Gastrocnemius medialis (tissue), 4 donors: ENCODE results near the gene ITIH4.

Source experiments
- POLR2A ChIP-seq, 2 donors: fragments of 450-650 bp; IDR thresholded peaks; one replicate each; pipeline ENCODE4 v1.6.1; 2017; ENCODE audit warnings: antibody characterized with exemption in 2 of 2, mild to moderate bottlenecking in 2 of 2, moderate library complexity in 2 of 2
- TF ChIP-seq, protein P1 (sequence below), 5 experiments: fragments of 450-650 bp in 3 of 5; fragments of 200-600 bp in 2 of 5; sonication (generic) in 2 of 5; IDR thresholded peaks in 4 of 5; conservative IDR thresholded peaks in 1 of 5; 1 replicate in 4 of 5; 2 replicates in 1 of 5; pipeline ENCODE4 v1.5.1; 2016 to 2019; ENCODE audit warnings: antibody characterized with exemption in 5 of 5, mild to moderate bottlenecking in 3 of 5, moderate library complexity in 3 of 5

DNA sequence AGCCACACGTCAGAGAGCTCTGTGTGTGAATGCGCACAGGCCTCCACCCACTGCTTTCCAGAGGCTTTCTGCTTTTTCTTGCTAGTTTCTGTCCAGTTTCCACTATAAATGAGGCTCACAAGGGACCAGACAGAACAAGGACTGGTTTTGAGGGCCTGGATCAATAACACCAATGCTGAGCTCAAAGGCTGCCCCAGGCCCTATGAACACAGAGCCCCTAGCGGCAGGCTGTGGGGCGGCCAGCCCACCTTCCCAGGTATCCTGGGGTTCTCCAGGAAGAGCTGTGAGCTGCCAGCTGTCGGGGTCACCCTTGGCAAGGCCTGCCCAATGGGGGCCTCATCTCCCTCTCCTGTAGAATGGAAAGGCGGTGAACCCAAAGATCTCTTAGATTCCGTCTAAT, 38.1 kb downstream of the ITIH4 start:
- no peak for TF ChIP-seq POLR2A (IDR thresholded peaks at IDR 0.05)
- TF ChIP-seq, protein P1, sequence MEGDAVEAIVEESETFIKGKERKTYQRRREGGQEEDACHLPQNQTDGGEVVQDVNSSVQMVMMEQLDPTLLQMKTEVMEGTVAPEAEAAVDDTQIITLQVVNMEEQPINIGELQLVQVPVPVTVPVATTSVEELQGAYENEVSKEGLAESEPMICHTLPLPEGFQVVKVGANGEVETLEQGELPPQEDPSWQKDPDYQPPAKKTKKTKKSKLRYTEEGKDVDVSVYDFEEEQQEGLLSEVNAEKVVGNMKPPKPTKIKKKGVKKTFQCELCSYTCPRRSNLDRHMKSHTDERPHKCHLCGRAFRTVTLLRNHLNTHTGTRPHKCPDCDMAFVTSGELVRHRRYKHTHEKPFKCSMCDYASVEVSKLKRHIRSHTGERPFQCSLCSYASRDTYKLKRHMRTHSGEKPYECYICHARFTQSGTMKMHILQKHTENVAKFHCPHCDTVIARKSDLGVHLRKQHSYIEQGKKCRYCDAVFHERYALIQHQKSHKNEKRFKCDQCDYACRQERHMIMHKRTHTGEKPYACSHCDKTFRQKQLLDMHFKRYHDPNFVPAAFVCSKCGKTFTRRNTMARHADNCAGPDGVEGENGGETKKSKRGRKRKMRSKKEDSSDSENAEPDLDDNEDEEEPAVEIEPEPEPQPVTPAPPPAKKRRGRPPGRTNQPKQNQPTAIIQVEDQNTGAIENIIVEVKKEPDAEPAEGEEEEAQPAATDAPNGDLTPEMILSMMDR (IDR thresholded peaks at IDR 0.05 in 4 of 5, conservative IDR thresholded peaks at IDR 0.05 in 1 of 5): no peak
